ENCODE data around the gene MAD1L1. TPM values are rescaled to one million over a fixed set of nuclear protein-coding genes. Genes with fewer than 3 reads are reported as not detected.

The MAD1L1 gene
- total and polyA plus RNA-seq, 4 donors: 12.8 to 20.7 (median 16.5) TPM

- H3K4me3 ChIP-seq (ENCODE audit: low read depth in 1 of 3, low read length in 3 of 3): no peak overlapping the region
- no peaks in the 10 kb centered on the region for H3K27me3 ChIP-seq (ENCODE audit: control insufficient read depth in 4 of 4, insufficient read depth in 4 of 4, low read length in 3 of 4)
- no peaks in the 10 kb centered on the region for H3K9me3 ChIP-seq (ENCODE audit: control insufficient read depth in 4 of 4, low read length in 3 of 4)
- DNase-seq (ENCODE audit: low spot score): no peak
- H3K4me1 ChIP-seq (ENCODE audit: control insufficient read depth in 4 of 4, insufficient read depth in 4 of 4, low read length in 3 of 4): no peaks in the 10 kb centered on the region
- no peak overlapping the region for H3K9ac ChIP-seq (ENCODE audit: low read depth in 1 of 2, low read length in 2 of 2)
- H3K36me3 ChIP-seq (ENCODE audit: control insufficient read depth in 4 of 4, insufficient read depth in 3 of 4, low read depth in 1 of 4, low read length in 3 of 4): no peaks in the 10 kb centered on the region
- 98% methylated on average over 29 of the region's 29 CpGs for WGBS
- TF ChIP-seq HNF4A (conservative IDR thresholded peaks at IDR 0.05): no peak
- no peak for TF ChIP-seq GABPA (IDR thresholded peaks at IDR 0.05 in 1 of 2, conservative IDR thresholded peaks at IDR 0.05 in 1 of 2)
- TF ChIP-seq NR2F2 (IDR thresholded peaks at IDR 0.05): no peak
- TF ChIP-seq EGR1 (IDR thresholded peaks at IDR 0.05; ENCODE audit: low read depth in 2 of 2): no peak
- TF ChIP-seq MAX (IDR thresholded peaks at IDR 0.05): no peak
- no peak for TF ChIP-seq TAF1 (conservative IDR thresholded peaks at IDR 0.05)
- no peak for TF ChIP-seq FOXA1 (IDR thresholded peaks at IDR 0.05)
- no peak for TF ChIP-seq ZBTB33 (IDR thresholded peaks at IDR 0.05)
- H3K27ac ChIP-seq (ENCODE audit: low read depth in 1 of 2, low read length in 2 of 2): no peak overlapping the region
These were observed 141.9 kb downstream of the MAD1L1 start for GRCh38 chr7:2090526-2091520.

- H3K9me3 ChIP-seq (ENCODE audit: control insufficient read depth in 4 of 4, low read length in 3 of 4): no peaks in the 10 kb centered on the region
- H3K4me3 ChIP-seq (ENCODE audit: low read depth in 1 of 3, low read length in 3 of 3): no peak overlapping the region
- H3K9ac ChIP-seq (ENCODE audit: low read depth in 1 of 2, low read length in 2 of 2): no peak overlapping the region
- H3K4me1 ChIP-seq (ENCODE audit: control insufficient read depth in 4 of 4, insufficient read depth in 4 of 4, low read length in 3 of 4): no peaks in the 10 kb centered on the region
- TF ChIP-seq TAF1 (conservative IDR thresholded peaks at IDR 0.05): no peak
- no peak for TF ChIP-seq ZBTB33 (IDR thresholded peaks at IDR 0.05)
- no peak for TF ChIP-seq SP1 (IDR thresholded peaks at IDR 0.05)
- no peak for TF ChIP-seq RXRA (IDR thresholded peaks at IDR 0.05)
- TF ChIP-seq NR2F2 (IDR thresholded peaks at IDR 0.05): no peak
- TF ChIP-seq RAD21 (IDR thresholded peaks at IDR 0.05): no peak
- no peak for TF ChIP-seq REST (IDR thresholded peaks at IDR 0.05)
- TF ChIP-seq EGR1 (IDR thresholded peaks at IDR 0.05; ENCODE audit: low read depth in 2 of 2): no peak
- no peak for TF ChIP-seq MAX (IDR thresholded peaks at IDR 0.05)
- TF ChIP-seq JUND (IDR thresholded peaks at IDR 0.05): no peak
- TF ChIP-seq FOXA1 (IDR thresholded peaks at IDR 0.05): no peak
- TF ChIP-seq HNF4G (IDR thresholded peaks at IDR 0.05): no peak
- no peak for TF ChIP-seq HNF4A (conservative IDR thresholded peaks at IDR 0.05)
- no peak for TF ChIP-seq GABPA (IDR thresholded peaks at IDR 0.05 in 1 of 2, conservative IDR thresholded peaks at IDR 0.05 in 1 of 2)
- TF ChIP-seq YY1 (IDR thresholded peaks at IDR 0.05): no peak
- TF ChIP-seq CTCF (IDR thresholded peaks at IDR 0.05; ENCODE audit: low read depth, low read length, missing input control): no peak
- no peak for TF ChIP-seq FOXA2 (IDR thresholded peaks at IDR 0.05)
- H3K36me3 ChIP-seq (ENCODE audit: control insufficient read depth in 4 of 4, insufficient read depth in 3 of 4, low read depth in 1 of 4, low read length in 3 of 4): no peaks in the 10 kb centered on the region
- WGBS: 96% methylated on average over 15 of the region's 15 CpGs
- H3K27ac ChIP-seq (ENCODE audit: low read depth in 1 of 2, low read length in 2 of 2): no peak overlapping the region
- H3K27me3 ChIP-seq (ENCODE audit: control insufficient read depth in 4 of 4, insufficient read depth in 4 of 4, low read length in 3 of 4): no peaks in the 10 kb centered on the region
- DNase-seq (ENCODE audit: low spot score): no peak
These were observed 143.9 kb downstream of the MAD1L1 start for GRCh38 chr7:2088801-2089200.
